Fibroblast of pulmonary artery (primary cell): ENCODE data around the gene MET.
"Not testable (repeated sequence)": the region's sequence is repeated elsewhere in the genome, so short reads cannot be mapped to it uniquely, and the experiment has no call there.

Experiments used
- DNase-seq: peaks from one replicate; pipeline ENCODE4 v3.0.0-alpha.2; 2010; ENCODE audit warnings: low read depth
- H3K4me3 ChIP-seq: replicated peaks from 2 replicates; pipeline ENCODE4 v1.5.1; 2011; ENCODE audit warnings: low read depth, mild to moderate bottlenecking, control low read depth, low read length, moderate library complexity
- CTCF ChIP-seq: IDR thresholded peaks from 2 replicates; pipeline ENCODE4 v1.5.1; 2011; ENCODE audit warnings: mild to moderate bottlenecking, control low read depth, low read length, inconsistent platforms; ENCODE audit errors: missing control alignments

Gene MET

DNA sequence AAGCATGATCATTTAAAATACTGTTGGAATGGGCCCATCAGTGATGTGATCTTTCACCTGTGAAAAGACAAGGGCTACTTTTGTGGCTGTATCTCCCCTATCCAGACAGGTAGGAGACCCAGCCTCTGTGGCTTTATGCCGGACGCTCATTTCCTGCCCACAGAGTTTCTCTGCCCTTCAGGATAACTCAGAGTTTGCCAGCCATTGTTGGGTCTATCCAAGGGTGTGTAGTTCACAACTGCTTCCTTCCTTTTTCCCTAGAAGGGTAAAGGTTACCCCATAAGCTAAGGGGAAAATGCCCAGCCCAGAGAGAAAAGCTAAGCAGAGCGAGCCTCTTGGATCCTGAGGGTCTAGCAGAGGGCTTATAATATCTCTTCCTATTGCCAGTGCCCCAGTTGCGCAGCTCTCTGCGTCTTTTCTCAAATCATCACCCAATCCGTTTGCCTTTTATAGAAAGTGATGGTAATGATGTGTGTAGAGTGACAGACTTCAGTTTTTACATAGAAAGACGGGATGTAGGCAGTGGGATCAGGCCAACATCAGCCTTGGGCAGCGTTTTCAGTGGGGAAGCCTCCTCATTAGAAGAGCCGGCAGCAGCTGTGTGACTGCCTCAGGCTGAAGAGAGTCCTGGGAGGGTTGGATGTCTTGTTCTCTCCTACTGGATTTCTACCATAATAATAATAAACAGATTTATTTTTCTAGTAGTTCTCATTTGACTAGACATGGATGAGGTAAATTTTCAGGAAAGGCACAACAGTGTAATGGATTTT lies 80.5 kb downstream of the MET start:
- DNase-seq = no peak
- no peak overlapping the region for H3K4me3 ChIP-seq
- TF ChIP-seq CTCF = no peak

DNA sequence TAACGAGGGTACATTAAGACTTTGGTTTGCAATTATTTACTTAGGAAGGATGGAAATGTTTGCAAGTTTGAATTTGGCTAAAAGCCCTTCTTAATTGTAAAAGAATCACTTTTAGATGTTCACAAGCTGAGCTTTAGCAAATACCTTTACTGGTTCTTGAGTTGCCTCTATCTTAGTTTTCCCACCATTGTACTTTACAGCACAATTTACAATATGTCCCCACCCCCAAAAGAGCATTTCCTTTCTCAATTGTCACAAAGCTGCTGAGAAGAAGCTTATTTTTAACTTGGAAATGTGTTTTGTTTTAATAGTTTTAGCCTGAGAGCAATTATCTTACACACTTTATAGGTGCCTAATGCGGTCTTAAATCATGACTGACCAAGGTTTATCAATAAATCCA lies 81.1 kb downstream of the MET start:
- no peak for TF ChIP-seq CTCF
- no peak for DNase-seq
- H3K4me3 ChIP-seq = no peak overlapping the region

DNA sequence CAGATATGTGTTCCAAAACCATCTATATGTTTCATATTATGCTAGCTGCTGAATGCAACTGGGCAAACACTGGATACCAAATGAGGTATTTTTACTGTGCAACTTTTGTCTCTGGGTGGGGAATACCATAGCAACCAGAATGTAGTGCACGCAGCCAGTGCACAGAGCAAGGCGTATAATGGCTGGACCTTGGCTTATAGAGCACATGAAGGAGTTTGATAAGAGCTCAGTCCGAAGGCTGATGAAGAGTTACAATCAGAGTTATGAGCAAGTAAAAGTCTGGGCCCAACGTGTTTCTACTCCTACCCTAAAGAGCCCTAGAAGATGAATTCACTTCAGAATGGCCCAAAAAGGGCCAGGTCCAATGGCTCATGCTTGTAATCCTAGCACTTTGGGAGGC lies 82.2 kb downstream of the MET start:
- no peak for DNase-seq
- H3K4me3 ChIP-seq = no peak overlapping the region
- TF ChIP-seq CTCF = no peak

DNA sequence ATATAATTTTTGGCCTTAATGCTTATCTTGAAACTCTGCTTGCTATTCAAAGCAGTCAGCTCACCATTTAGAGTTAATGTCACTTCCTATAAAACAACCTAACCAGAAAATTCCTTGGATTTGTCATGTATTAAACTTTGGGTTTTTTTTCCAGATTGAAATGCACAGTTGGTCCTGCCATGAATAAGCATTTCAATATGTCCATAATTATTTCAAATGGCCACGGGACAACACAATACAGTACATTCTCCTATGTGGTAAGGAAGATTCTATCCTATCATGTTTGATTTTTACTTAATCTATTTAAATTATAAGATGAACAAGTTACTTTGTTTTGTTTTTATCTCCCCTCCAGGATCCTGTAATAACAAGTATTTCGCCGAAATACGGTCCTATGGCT lies 85.3 kb downstream of the MET start:
- DNase-seq = no peak
- H3K4me3 ChIP-seq = no peak overlapping the region
- no peak for TF ChIP-seq CTCF

DNA sequence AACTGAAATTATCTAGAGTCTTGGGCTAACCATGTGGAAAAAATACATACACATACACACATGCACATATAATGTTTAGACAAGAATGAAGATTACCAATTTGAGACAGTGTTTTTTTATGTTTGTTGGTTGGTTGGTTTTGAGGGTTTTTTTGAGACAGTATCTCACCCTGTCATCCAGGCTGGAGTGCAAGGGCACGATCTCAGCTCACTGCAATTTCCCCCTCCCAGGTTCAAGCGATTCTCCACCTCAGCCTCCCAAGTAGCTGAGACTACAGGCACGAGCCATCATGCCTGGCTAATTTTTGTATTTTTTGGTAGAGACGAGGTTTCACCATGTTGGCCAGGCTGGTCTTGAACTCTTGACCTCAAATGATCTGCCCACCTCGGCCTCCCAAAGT lies 87.6 kb downstream of the MET start:
- H3K4me3 ChIP-seq, DNase-seq: not testable (repeated sequence)

DNA sequence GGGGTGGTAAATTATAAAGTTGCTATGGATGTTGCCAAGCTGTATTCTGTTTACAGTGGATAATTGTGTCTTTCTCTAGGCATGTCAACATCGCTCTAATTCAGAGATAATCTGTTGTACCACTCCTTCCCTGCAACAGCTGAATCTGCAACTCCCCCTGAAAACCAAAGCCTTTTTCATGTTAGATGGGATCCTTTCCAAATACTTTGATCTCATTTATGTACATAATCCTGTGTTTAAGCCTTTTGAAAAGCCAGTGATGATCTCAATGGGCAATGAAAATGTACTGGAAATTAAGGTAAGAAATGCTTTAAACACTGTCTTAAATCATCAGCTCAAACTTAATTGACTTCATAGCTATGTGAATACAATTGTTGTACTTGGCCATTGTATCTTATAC lies 91.0 kb downstream of the MET start:
- DNase-seq = no peak
- H3K4me3 ChIP-seq = no peak overlapping the region
- no peak for TF ChIP-seq CTCF

DNA sequence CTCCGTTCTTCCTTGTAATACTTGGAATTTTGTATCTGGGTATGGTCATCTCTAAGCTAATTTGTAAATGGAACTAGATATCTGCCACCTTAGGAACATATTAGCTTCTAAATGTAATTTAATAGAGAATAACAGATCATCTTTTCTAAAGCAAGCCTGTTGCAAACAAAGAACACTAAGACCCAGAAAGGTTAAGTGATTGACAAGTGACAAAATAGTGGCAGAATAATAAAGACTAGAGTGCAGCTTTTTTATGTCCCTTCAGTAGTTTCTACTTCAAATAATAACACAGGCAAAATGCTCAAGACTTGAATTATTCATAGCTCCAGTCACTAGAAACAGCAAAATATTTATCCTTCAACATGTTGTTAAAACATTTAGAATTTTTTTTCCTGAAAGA lies 91.7 kb downstream of the MET start:
- DNase-seq = no peak
- no peak for TF ChIP-seq CTCF
- H3K4me3 ChIP-seq = no peak overlapping the region
